Measurements from ENCODE around the gene ACTL10. TPM values are rescaled to one million over a fixed set of nuclear protein-coding genes. Genes with fewer than 3 reads are reported as not detected.

ACTL10 gene
- total and polyA plus RNA-seq, 2 of the 13 experiments (the other 11 are each of a cell fraction or from before 2014, with no cell fraction given), result not detected

DNA sequence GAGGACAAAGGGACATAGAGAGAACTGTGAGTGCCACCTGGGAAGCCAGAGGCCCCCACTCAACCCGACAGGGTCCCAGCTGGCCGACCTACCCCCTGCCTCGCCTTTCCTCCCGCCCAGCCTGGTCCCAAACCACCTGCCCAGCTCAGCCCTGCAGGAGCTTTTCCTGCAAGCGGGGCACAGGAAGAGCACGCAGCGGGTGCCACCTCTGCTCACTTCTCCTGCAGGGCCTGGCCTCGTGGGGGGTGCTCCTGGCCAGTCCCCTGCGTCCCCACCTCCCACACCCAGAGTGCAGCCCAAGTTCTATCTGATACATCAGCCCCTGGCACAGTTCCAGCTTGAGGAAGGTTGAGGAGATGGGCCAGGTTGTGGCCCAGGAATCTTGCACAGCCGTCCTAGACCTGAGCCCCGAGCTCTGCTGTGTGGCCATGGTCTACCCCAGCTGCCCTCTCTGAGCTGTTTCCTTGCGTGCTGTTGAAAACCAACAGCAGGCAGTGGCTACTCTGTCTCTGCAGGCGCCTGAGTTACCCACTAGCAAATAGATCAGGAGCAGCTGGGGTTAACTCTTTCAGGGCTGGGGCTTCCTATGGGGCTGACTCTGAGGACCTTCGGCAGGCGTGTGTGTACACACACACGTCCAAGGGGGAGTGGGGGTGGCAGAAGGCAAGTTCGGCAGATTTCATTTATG, 5.8 kb downstream of the ACTL10 start (continued):
- TF ChIP-seq, protein P1, sequence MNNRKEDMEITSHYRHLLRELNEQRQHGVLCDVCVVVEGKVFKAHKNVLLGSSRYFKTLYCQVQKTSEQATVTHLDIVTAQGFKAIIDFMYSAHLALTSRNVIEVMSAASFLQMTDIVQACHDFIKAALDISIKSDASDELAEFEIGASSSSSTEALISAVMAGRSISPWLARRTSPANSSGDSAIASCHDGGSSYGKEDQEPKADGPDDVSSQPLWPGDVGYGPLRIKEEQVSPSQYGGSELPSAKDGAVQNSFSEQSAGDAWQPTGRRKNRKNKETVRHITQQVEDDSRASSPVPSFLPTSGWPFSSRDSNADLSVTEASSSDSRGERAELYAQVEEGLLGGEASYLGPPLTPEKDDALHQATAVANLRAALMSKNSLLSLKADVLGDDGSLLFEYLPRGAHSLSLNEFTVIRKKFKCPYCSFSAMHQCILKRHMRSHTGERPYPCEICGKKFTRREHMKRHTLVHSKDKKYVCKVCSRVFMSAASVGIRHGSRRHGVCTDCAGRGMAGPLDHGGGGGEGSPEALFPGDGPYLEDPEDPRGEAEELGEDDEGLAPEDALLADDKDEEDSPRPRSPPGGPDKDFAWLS (CRISPR knock-in tag; IDR thresholded peaks at IDR 0.05; ENCODE audit: borderline replicate concordance), result no peak
- TF ChIP-seq HOXA9 (CRISPR knock-in tag; IDR thresholded peaks at IDR 0.05; ENCODE audit: borderline replicate concordance), result 0 out of 2 replicates have a peak, but pooled peaks have one; percentile 48

DNA sequence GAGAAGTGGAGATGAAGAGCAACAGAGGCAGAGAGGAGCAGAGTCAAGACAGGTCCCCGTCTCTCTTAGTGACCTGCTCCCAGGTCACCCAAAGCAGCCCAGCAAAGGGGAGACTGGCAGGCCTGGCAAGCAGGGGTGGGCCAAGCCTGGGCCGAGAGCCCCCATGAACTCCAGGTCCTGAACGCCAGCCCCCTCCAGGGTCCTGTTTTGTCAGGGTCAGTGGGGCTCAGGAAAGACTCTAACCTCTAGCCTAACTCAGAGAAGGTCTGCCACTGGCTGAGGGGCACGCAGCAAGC, 6.3 kb downstream of the ACTL10 start:
- peak overlapping the region; percentile 83 for H3K4me2 ChIP-seq (ENCODE audit: low read depth, low read length)
- TF ChIP-seq, protein P2, sequence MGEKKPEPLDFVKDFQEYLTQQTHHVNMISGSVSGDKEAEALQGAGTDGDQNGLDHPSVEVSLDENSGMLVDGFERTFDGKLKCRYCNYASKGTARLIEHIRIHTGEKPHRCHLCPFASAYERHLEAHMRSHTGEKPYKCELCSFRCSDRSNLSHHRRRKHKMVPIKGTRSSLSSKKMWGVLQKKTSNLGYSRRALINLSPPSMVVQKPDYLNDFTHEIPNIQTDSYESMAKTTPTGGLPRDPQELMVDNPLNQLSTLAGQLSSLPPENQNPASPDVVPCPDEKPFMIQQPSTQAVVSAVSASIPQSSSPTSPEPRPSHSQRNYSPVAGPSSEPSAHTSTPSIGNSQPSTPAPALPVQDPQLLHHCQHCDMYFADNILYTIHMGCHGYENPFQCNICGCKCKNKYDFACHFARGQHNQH (CRISPR knock-in tag; IDR thresholded peaks at IDR 0.05), result no peak
- TF ChIP-seq, protein P3, sequence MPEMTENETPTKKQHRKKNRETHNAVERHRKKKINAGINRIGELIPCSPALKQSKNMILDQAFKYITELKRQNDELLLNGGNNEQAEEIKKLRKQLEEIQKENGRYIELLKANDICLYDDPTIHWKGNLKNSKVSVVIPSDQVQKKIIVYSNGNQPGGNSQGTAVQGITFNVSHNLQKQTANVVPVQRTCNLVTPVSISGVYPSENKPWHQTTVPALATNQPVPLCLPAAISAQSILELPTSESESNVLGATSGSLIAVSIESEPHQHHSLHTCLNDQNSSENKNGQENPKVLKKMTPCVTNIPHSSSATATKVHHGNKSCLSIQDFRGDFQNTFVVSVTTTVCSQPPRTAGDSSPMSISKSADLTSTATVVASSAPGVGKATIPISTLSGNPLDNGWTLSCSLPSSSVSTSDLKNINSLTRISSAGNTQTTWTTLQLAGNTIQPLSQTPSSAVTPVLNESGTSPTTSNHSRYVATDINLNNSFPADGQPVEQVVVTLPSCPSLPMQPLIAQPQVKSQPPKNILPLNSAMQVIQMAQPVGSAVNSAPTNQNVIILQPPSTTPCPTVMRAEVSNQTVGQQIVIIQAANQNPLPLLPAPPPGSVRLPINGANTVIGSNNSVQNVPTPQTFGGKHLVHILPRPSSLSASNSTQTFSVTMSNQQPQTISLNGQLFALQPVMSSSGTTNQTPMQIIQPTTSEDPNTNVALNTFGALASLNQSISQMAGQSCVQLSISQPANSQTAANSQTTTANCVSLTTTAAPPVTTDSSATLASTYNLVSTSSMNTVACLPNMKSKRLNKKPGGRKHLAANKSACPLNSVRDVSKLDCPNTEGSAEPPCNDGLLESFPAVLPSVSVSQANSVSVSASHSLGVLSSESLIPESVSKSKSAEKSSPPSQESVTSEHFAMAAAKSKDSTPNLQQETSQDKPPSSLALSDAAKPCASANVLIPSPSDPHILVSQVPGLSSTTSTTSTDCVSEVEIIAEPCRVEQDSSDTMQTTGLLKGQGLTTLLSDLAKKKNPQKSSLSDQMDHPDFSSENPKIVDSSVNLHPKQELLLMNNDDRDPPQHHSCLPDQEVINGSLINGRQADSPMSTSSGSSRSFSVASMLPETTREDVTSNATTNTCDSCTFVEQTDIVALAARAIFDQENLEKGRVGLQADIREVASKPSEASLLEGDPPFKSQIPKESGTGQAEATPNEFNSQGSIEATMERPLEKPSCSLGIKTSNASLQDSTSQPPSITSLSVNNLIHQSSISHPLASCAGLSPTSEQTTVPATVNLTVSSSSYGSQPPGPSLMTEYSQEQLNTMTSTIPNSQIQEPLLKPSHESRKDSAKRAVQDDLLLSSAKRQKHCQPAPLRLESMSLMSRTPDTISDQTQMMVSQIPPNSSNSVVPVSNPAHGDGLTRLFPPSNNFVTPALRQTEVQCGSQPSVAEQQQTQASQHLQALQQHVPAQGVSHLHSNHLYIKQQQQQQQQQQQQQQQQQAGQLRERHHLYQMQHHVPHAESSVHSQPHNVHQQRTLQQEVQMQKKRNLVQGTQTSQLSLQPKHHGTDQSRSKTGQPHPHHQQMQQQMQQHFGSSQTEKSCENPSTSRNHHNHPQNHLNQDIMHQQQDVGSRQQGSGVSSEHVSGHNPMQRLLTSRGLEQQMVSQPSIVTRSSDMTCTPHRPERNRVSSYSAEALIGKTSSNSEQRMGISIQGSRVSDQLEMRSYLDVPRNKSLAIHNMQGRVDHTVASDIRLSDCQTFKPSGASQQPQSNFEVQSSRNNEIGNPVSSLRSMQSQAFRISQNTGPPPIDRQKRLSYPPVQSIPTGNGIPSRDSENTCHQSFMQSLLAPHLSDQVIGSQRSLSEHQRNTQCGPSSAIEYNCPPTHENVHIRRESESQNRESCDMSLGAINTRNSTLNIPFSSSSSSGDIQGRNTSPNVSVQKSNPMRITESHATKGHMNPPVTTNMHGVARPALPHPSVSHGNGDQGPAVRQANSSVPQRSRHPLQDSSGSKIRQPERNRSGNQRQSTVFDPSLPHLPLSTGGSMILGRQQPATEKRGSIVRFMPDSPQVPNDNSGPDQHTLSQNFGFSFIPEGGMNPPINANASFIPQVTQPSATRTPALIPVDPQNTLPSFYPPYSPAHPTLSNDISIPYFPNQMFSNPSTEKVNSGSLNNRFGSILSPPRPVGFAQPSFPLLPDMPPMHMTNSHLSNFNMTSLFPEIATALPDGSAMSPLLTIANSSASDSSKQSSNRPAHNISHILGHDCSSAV (CRISPR knock-in tag; IDR thresholded peaks at IDR 0.05; ENCODE audit: borderline replicate concordance), result no peak
- TF ChIP-seq DMAP1 (CRISPR knock-in tag; IDR thresholded peaks at IDR 0.05) (no peak), RFXAP (CRISPR knock-in tag; IDR thresholded peaks at IDR 0.05; ENCODE audit: borderline replicate concordance) (0 out of 2 replicates have a peak, but pooled peaks have one; percentile 11), MYNN (CRISPR knock-in tag; IDR thresholded peaks at IDR 0.05; ENCODE audit: low read depth) (no peak)
- TF ChIP-seq, protein P4, sequence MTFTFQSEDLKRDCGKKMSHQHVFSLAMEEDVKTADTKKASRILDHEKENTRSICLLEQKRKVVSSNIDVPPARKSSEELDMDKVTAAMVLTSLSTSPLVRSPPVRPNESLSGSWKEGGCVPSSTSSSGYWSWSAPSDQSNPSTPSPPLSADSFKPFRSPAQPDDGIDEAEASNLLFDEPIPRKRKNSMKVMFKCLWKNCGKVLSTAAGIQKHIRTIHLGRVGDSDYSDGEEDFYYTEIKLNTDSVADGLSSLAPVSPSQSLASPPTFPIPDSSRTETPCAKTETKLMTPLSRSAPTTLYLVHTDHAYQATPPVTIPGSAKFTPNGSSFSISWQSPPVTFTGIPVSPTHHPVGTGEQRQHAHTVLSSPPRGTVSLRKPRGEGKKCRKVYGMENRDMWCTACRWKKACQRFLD (CRISPR knock-in tag; IDR thresholded peaks at IDR 0.05; ENCODE audit: borderline replicate concordance), result 0 out of 2 replicates have a peak, but pooled peaks have one; percentile 84

More for the DNA sequence above, 6.3 kb downstream of the ACTL10 start:
- Histone ChIP-seq H3K27me3 (ENCODE audit: control insufficient read depth in 1 of 2, insufficient read depth in 2 of 2, low read length in 2 of 2) (peaks cover 0 to 3% of the 10 kb centered on the region in 2 experiments; a peak in 1 of 5 replicates), H4K20me1 (ENCODE audit: insufficient read depth, low read length) (0 out of 2 replicates have a peak, but pooled peaks cover 3% of the 10 kb centered on the region), H3K36me3 (replicated peaks in 1 of 2; ENCODE audit: control insufficient read depth in 1 of 2, insufficient read depth in 2 of 2, low read length in 2 of 2) (peaks cover 17 to 50% of the 10 kb centered on the region in 2 experiments), H3K4me1 (ENCODE audit: insufficient read depth, low read length) (peaks cover 51% of the 10 kb centered on the region), H2AFZ (ENCODE audit: low read length) (no peak overlapping the region), H3K27ac (ENCODE audit: extremely low read length, insufficient read depth, low read length) (peak overlapping the region; percentile 81), H3K9ac (ENCODE audit: insufficient read depth, low read depth, low read length) (peak overlapping the region; percentile 94), H3K79me2 (ENCODE audit: insufficient read depth, low read length) (peaks cover 24% of the 10 kb centered on the region), H3K4me3 (replicated peaks in 1 of 3; ENCODE audit: insufficient read depth in 1 of 3, low read depth in 2 of 3, low read length in 3 of 3) (peak overlapping the region; percentile 81 to 96 (median 96)), H3K9me3 (ENCODE audit: low read length) (no peaks in the 10 kb centered on the region)
- ChIA-PET POLR2A (interaction anchor here (1.2 to 2.4 kb wide), 4 partner anchors 9 to 183 kb away, joined by 3 to 16 read pairs (median 4); partner anchors contain the start of gene CBFA2T2), CTCF (ENCODE audit: low intra/inter-chr PET ratio, low total read pairs) (interaction anchor here (0.6 kb wide), 1 partner anchor 61 kb away, joined by 3 read pairs; no protein-coding TSS in a partner anchor)
- peak; percentile 1 for ATAC-seq
- in situ Hi-C loops (cut with HindIII; ENCODE audit: extremely low pct_ligation_motif_present, low pct_unique_long_range_greater_than_20kb) (no loop called here), intact Hi-C loops (cut with micrococcal nuclease; ENCODE audit: unreplicated experiment) (loop anchor here (5.0 kb wide), 2 partner anchors 59 to 324 kb away; partner anchors contain the start of gene ZNF341)
- WGBS (ENCODE audit: low lambda C conversion rate), result 7% methylated on average over 3 of the region's 4 CpGs
- FAIRE-seq, result no peak
- no TSS peak for BruUV-seq (replicated peaks)
- no peak for DNase-seq (ENCODE audit: low spot score)
